Testis (tissue), 3 donors: ENCODE data around the gene TST. TPM values are rescaled to one million over a fixed set of nuclear protein-coding genes. Genes with fewer than 3 reads are reported as not detected.

Source experiments
- DNase-seq: peaks from one replicate; pipeline ENCODE4 v3.0.0-alpha.2; 2019
- H3K27ac ChIP-seq, 2 donors: fragments of 200-600 bp; sonication (generic); one replicate each; pipeline ENCODE4 v1.5.1; 2019
- H3K27me3 ChIP-seq: fragments of 200-600 bp; sonication (generic); one replicate; pipeline ENCODE4 v1.5.1; 2019
- H3K36me3 ChIP-seq: fragments of 200-600 bp; sonication (generic); one replicate; pipeline ENCODE4 v1.5.1; 2017; ENCODE audit warnings: low read depth; ENCODE audit errors: missing control alignments
- H3K4me1 ChIP-seq: fragments of 200-600 bp; sonication (generic); one replicate; pipeline ENCODE4 v1.5.1; 2019
- H3K4me3 ChIP-seq, 2 donors: fragments of 200-600 bp; sonication (generic); one replicate each; pipeline ENCODE4 v1.5.1; 2017 to 2019
- H3K9me3 ChIP-seq: fragments of 200-600 bp; sonication (generic); one replicate; pipeline ENCODE4 v1.5.1; 2017
- CTCF ChIP-seq, 3 experiments: fragments of 450-650 bp in 2 of 3; fragments of 200-600 bp in 1 of 3; sonication (generic) in 1 of 3; IDR thresholded peaks; one replicate each; pipeline ENCODE4 v1.5.1; 2016 to 2019; ENCODE audit warnings: antibody characterized with exemption in 3 of 3, mild to moderate bottlenecking in 2 of 3, moderate library complexity in 1 of 3
- POLR2A ChIP-seq: fragments of 450-650 bp; IDR thresholded peaks from one replicate; pipeline ENCODE4 v1.6.1; 2017; ENCODE audit warnings: antibody characterized with exemption, mild to moderate bottlenecking, moderate library complexity
- WGBS, 2 donors: methylation state at CpG; one replicate each; pipeline ENCODE4 v1.1.5; 2018; 5-methylcytosine and 5-hydroxymethylcytosine counted together
- intact Hi-C: fragments of 100-400 bp; cut with DNase I; formaldehyde crosslinking; loops from one replicate; pipeline ENCODE4 v1.15.1; 2023; ENCODE audit warnings: low total_unique reads
- polyA plus RNA-seq: library from polyadenylated mRNA; stranded (reverse); fragments of 350-450 nt; fragmentation: Illumina TruSeq; extraction: RNeasy Lipid Tissue Mini Kit (QIAGEN cat#74804); gene quantifications from one replicate; pipeline ENCODE4 v1.2.3, GENCODE V29; 2014; ENCODE audit warnings: low read depth, low replicate concordance; ENCODE audit not compliant: insufficient read depth
- small RNA-seq, 2 donors: library from RNA; depleted of rRNA; stranded (forward); fragments of <200 nt; gene quantifications; one replicate each; pipeline ENCODE3, GENCODE V24; 2016
- total RNA-seq, 2 donors: library from RNA; depleted of rRNA; stranded (reverse); fragments of >200 nt; gene quantifications; one replicate each; pipeline ENCODE4 v1.2.3, GENCODE V29; 2016

TST gene
- total and polyA plus RNA-seq, 3 donors from 2014 or later, result 18.0 to 20.9 (median 18.2) TPM

GRCh38 chr22:36965696-36966095 lies 53.6 kb downstream of the TST start:
- TF ChIP-seq POLR2A (no peak), CTCF (IDR thresholded peaks at IDR 0.05) (no peak)
- Histone ChIP-seq H3K9me3 (no peaks in the 10 kb centered on the region), H3K36me3 (no peaks in the 10 kb centered on the region), H3K27ac (no peak overlapping the region), H3K27me3 (no peaks in the 10 kb centered on the region), H3K4me1 (no peaks in the 10 kb centered on the region), H3K4me3 (no peak overlapping the region)
- intact Hi-C loops, result no loop called here
- DNase-seq, result no peak
- WGBS, 2 donors, result 45 to 86% methylated on average over 2 of the region's 2 CpGs

GRCh38 chr22:36964106-36964505 lies 55.1 kb downstream of the TST start:
- Histone ChIP-seq H3K9me3 (no peaks in the 10 kb centered on the region), H3K4me1 (no peaks in the 10 kb centered on the region), H3K36me3 (no peaks in the 10 kb centered on the region), H3K4me3 (no peak overlapping the region), H3K27me3 (no peaks in the 10 kb centered on the region), H3K27ac (no peak overlapping the region)
- intact Hi-C loops, result no loop called here
- no peak for TF ChIP-seq POLR2A
- no peak for TF ChIP-seq CTCF (IDR thresholded peaks at IDR 0.05)
- DNase-seq, result no peak

- intact Hi-C loops, result no loop called here
- DNase-seq, result no peak
- WGBS, 2 donors, result 66 to 69% methylated on average over 2 of the region's 2 CpGs
- Histone ChIP-seq H3K4me3 (no peak overlapping the region), H3K36me3 (no peaks in the 10 kb centered on the region), H3K27ac (no peak overlapping the region), H3K4me1 (no peaks in the 10 kb centered on the region), H3K9me3 (no peaks in the 10 kb centered on the region), H3K27me3 (no peaks in the 10 kb centered on the region)
- no peak for TF ChIP-seq CTCF (IDR thresholded peaks at IDR 0.05)
Measured at GRCh38 chr22:36963302-36963701, 55.9 kb downstream of the TST start.

GRCh38 chr22:36961626-36962025 lies 57.6 kb downstream of the TST start:
- intact Hi-C loops, result no loop called here
- WGBS, 2 donors, result 77 to 78% methylated on average over 3 of the region's 3 CpGs

More at GRCh38 chr22:36961626-36962025, 57.6 kb downstream of the TST start:
- Histone ChIP-seq H3K27me3 (no peaks in the 10 kb centered on the region), H3K4me1 (no peaks in the 10 kb centered on the region), H3K9me3 (no peaks in the 10 kb centered on the region), H3K27ac (no peak overlapping the region), H3K36me3 (no peaks in the 10 kb centered on the region), H3K4me3 (no peak overlapping the region)
- DNase-seq, result no peak
- TF ChIP-seq CTCF (IDR thresholded peaks at IDR 0.05) (no peak), POLR2A (no peak)

Small RNA genes within 50 kb of the gene (small RNA-seq; reads per million reads assigned to genes)
- gene RF00019, result 0 reads per million in 2 donors

Other genes with a start within 250 kb of the TST start
- 10 to 100 TPM; 28.2 to 32.4 TPM for gene IFT27, start 243.3 kb downstream of the TST start, total RNA-seq
- 56.3 TPM for gene IFT27, start 243.3 kb downstream of the TST start, polyA plus RNA-seq
- gene PVALB, start 202.4 kb downstream of the TST start, total RNA-seq, result 1 to 10 TPM in 1 of 2 donors, not detected in 1; 3.0 TPM
- gene PVALB, start 202.4 kb downstream of the TST start, polyA plus RNA-seq, result 2.3 TPM
- 1 to 10 TPM; 2.7 to 6.8 TPM for gene NCF4, start 158.4 kb downstream of the TST start, total RNA-seq
- 7.1 TPM for gene NCF4, start 158.4 kb downstream of the TST start, polyA plus RNA-seq
- 1 to 10 TPM; 2.3 to 2.6 TPM for gene CSF2RB, start 105.8 kb downstream of the TST start, total RNA-seq
- gene CSF2RB, start 105.8 kb downstream of the TST start, polyA plus RNA-seq, result 4.0 TPM
- 100 to 1,000 TPM in 1 of 2 donors, 10 to 100 TPM in 1; 99.6 to 114 TPM for gene MPST, start 295 bp upstream of the TST start, total RNA-seq
- 64.1 TPM for gene MPST, start 295 bp upstream of the TST start, polyA plus RNA-seq
- 10 to 100 TPM; 39.1 to 57.0 TPM for gene KCTD17, start 32.3 kb upstream of the TST start, total RNA-seq
- 99.1 TPM for gene KCTD17, start 32.3 kb upstream of the TST start, polyA plus RNA-seq
- 1 to 10 TPM; 1.5 to 3.4 TPM for gene TMPRSS6, start 90.3 kb upstream of the TST start, total RNA-seq
- 4.0 TPM for gene TMPRSS6, start 90.3 kb upstream of the TST start, polyA plus RNA-seq
- 1 to 10 TPM in 1 of 2 donors, under 1 TPM in 1; 0.74 to 1.5 TPM for gene IL2RB, start 130.5 kb upstream of the TST start, total RNA-seq
- 2.9 TPM for gene IL2RB, start 130.5 kb upstream of the TST start, polyA plus RNA-seq
- gene C1QTNF6, start 168.8 kb upstream of the TST start, total RNA-seq, result 10 to 100 TPM; 12.6 to 14.8 TPM
- 15.0 TPM for gene C1QTNF6, start 168.8 kb upstream of the TST start, polyA plus RNA-seq
- 10 to 100 TPM; 40.1 to 54.4 TPM for gene SSTR3, start 193.0 kb upstream of the TST start, total RNA-seq
- gene SSTR3, start 193.0 kb upstream of the TST start, polyA plus RNA-seq, result 26.8 TPM
- gene RAC2, start 224.8 kb upstream of the TST start, total RNA-seq, result 10 to 100 TPM in 1 of 2 donors, 1 to 10 TPM in 1; 1.2 to 10.7 TPM
- 15.5 TPM for gene RAC2, start 224.8 kb upstream of the TST start, polyA plus RNA-seq